GM19239 (cell line): ENCODE measurements around the gene FMNL2.
A peak's percentile ranks its signal among the peaks of the same experiment; 100 is the strongest.

ENCODE experiments used
- DNase-seq: peaks from one replicate; pipeline ENCODE4 v3.0.0; 2011; ENCODE audit warnings: low spot score; ENCODE audit not compliant: insufficient read length
- FAIRE-seq: peaks from 2 replicates; lab custom pipeline; 2011; peaks lifted over from hg19 to GRCh38; lab: Jason Lieb, UNC

The FMNL2 gene

GRCh38 chr2:152440049-152440448, 105.1 kb downstream of the FMNL2 start:
- DNase-seq (no peak), FAIRE-seq (no peak)

- DNase-seq (no peak), FAIRE-seq (no peak)
Measured at GRCh38 chr2:152440460-152440859, 105.5 kb downstream of the FMNL2 start.

- DNase-seq (no peak), FAIRE-seq (no peak)
Measured at GRCh38 chr2:152441961-152442360, 107.0 kb downstream of the FMNL2 start.

- FAIRE-seq (no peak), DNase-seq (no peak)
Measured at GRCh38 chr2:152443771-152444170, 108.8 kb downstream of the FMNL2 start.

- DNase-seq (no peak), FAIRE-seq (no peak)
Measured at GRCh38 chr2:152444448-152444847, 109.5 kb downstream of the FMNL2 start.

GRCh38 chr2:152445375-152445774, 110.4 kb downstream of the FMNL2 start:
- DNase-seq (no peak), FAIRE-seq (no peak)

GRCh38 chr2:152445791-152446201, 110.8 kb downstream of the FMNL2 start:
- FAIRE-seq = no peak
- no peak for DNase-seq

- FAIRE-seq (no peak), DNase-seq (no peak)
Measured at GRCh38 chr2:152446213-152446612, 111.2 kb downstream of the FMNL2 start.

- DNase-seq (no peak), FAIRE-seq (no peak)
Measured at GRCh38 chr2:152447897-152448296, 112.9 kb downstream of the FMNL2 start.

- no peak for DNase-seq
- no peak for FAIRE-seq
Measured at GRCh38 chr2:152448606-152449005, 113.6 kb downstream of the FMNL2 start.

- DNase-seq (no peak), FAIRE-seq (no peak)
Measured at GRCh38 chr2:152449578-152449977, 114.6 kb downstream of the FMNL2 start.

- DNase-seq (no peak), FAIRE-seq (no peak)
Measured at GRCh38 chr2:152450176-152450575, 115.2 kb downstream of the FMNL2 start.

- DNase-seq (no peak), FAIRE-seq (no peak)
Measured at GRCh38 chr2:152452256-152452973, 117.4 kb downstream of the FMNL2 start.

- no peak for DNase-seq
- no peak for FAIRE-seq
Measured at GRCh38 chr2:152453129-152453911, 118.3 kb downstream of the FMNL2 start.

GRCh38 chr2:152454371-152454770, 119.4 kb downstream of the FMNL2 start:
- DNase-seq (no peak), FAIRE-seq (no peak)

- no peak for FAIRE-seq
- DNase-seq = no peak
Measured at GRCh38 chr2:152454960-152455359, 120.0 kb downstream of the FMNL2 start.

- FAIRE-seq (peak; percentile 51), DNase-seq (no peak)
Measured at GRCh38 chr2:152455738-152456137, 120.8 kb downstream of the FMNL2 start.

GRCh38 chr2:152456262-152456661, 121.3 kb downstream of the FMNL2 start:
- DNase-seq = no peak
- FAIRE-seq = no peak

GRCh38 chr2:152458441-152458940, 123.5 kb downstream of the FMNL2 start:
- FAIRE-seq = no peak
- no peak for DNase-seq

GRCh38 chr2:152459091-152459490, 124.1 kb downstream of the FMNL2 start:
- no peak for FAIRE-seq

GRCh38 chr2:152460567-152460966, 125.6 kb downstream of the FMNL2 start:
- FAIRE-seq = no peak
- DNase-seq = no peak

More at GRCh38 chr2:152459091-152459490, 124.1 kb downstream of the FMNL2 start:
- no peak for DNase-seq
